ENCODE results near the gene SEMA3A. TPM values are rescaled to one million over a fixed set of nuclear protein-coding genes. Genes with fewer than 3 reads are reported as not detected.
A peak's percentile ranks its signal among the peaks of the same experiment; 100 is the strongest.
"Not testable (repeated sequence)": the region's sequence is repeated elsewhere in the genome, so short reads cannot be mapped to it uniquely, and the experiment has no call there.

The SEMA3A gene
- 69.5 and 134 TPM in 2 replicates for total RNA-seq (ENCODE audit: low replicate concordance)

GRCh38 chr7:84194484-84195271 lies at the start of gene SEMA3A:
Gene SEMA3A (minus strand): TSS chr7:84194789. CDS start chr7:84194586, 203 bp downstream.
- H3K27me3 ChIP-seq, result no peaks in the 10 kb centered on the region
- H3K27ac ChIP-seq, result peak within 1 kb of the TSS; percentile 92
- H3K4me2 ChIP-seq, result peak within 1 kb of the TSS; percentile 84
- H3K36me3 ChIP-seq, result no peaks in the 10 kb centered on the region
- H3K4me1 ChIP-seq, result peaks cover 62% of the 10 kb centered on the region
- H3K79me2 ChIP-seq (ENCODE audit: low read depth), result peaks cover 48% of the 10 kb centered on the region
- H4K20me1 ChIP-seq (ENCODE audit: low read depth), result no peaks in the 10 kb centered on the region
- Mint-ChIP-seq H3K9me3 (no peaks in the 10 kb centered on the region), H3K36me3 (no peaks in the 10 kb centered on the region), H3K27me3 (ENCODE audit: insufficient read depth, low read depth) (peaks cover 6% of the 10 kb centered on the region), H3K27ac (peak within 1 kb of the TSS; percentile 96), H3K4me3 (peak within 1 kb of the TSS; percentile 98), H3K4me1 (peaks cover 43% of the 10 kb centered on the region)
- peaks cover 58% of the 10 kb centered on the region for H3F3A ChIP-seq (ENCODE audit: low read depth)
- H3K9me3 ChIP-seq (ENCODE audit: low read depth), result no peaks in the 10 kb centered on the region
- peak within 1 kb of the TSS; percentile 50 for H2AFZ ChIP-seq (replicated peaks)
- peak; percentile 7 for TF ChIP-seq CTCF (IDR thresholded peaks at IDR 0.05)
- peak; percentile 67 for TF ChIP-seq EZH2phosphoT487 (IDR thresholded peaks at IDR 0.05)
- TF ChIP-seq EZH2 (IDR thresholded peaks at IDR 0.05), result no peak
- DNase-seq (ENCODE audit: low spot score), result peak; percentile 88
- H3K4me3 ChIP-seq, result peak within 1 kb of the TSS; percentile 84
- H3K9ac ChIP-seq, result peak within 1 kb of the TSS; percentile 43

- not testable (repeated sequence) for H3K4me1 ChIP-seq; H3K4me1 Mint-ChIP-seq; H3K9me3 ChIP-seq (ENCODE audit: low read depth); H2AFZ ChIP-seq (replicated peaks); H3K4me3 Mint-ChIP-seq; H3K27ac ChIP-seq; H3K4me3 ChIP-seq; DNase-seq (ENCODE audit: low spot score); H3K27me3 ChIP-seq; H4K20me1 ChIP-seq (ENCODE audit: low read depth); H3K79me2 ChIP-seq (ENCODE audit: low read depth); H3K4me2 ChIP-seq; H3K27ac Mint-ChIP-seq; H3K9ac ChIP-seq; H3F3A ChIP-seq (ENCODE audit: low read depth); H3K36me3 ChIP-seq; H3K36me3 Mint-ChIP-seq; H3K27me3 Mint-ChIP-seq (ENCODE audit: insufficient read depth, low read depth)
- H3K9me3 Mint-ChIP-seq, result peaks cover 44% of the 10 kb centered on the region
These were observed 48.4 kb upstream of the SEMA3A start for GRCh38 chr7:84243037-84243436.

- H3F3A ChIP-seq (ENCODE audit: low read depth), result no peaks in the 10 kb centered on the region
- peaks cover 8% of the 10 kb centered on the region for H3K27me3 Mint-ChIP-seq (ENCODE audit: insufficient read depth, low read depth)
- H3K9me3 Mint-ChIP-seq, result peaks cover 21% of the 10 kb centered on the region
- no peaks in the 10 kb centered on the region for H3K79me2 ChIP-seq (ENCODE audit: low read depth)
- DNase-seq (ENCODE audit: low spot score), result no peak
- no peaks in the 10 kb centered on the region for H3K9me3 ChIP-seq (ENCODE audit: low read depth)
- H3K4me1 Mint-ChIP-seq, result no peaks in the 10 kb centered on the region
- no peak overlapping the region for H3K4me3 Mint-ChIP-seq
- no peak overlapping the region for H2AFZ ChIP-seq (replicated peaks)
- no peaks in the 10 kb centered on the region for H4K20me1 ChIP-seq (ENCODE audit: low read depth)
- H3K4me3 ChIP-seq, result no peak overlapping the region
- no peak overlapping the region for H3K27ac ChIP-seq
- peaks cover 3% of the 10 kb centered on the region for H3K36me3 Mint-ChIP-seq
- no peaks in the 10 kb centered on the region for H3K36me3 ChIP-seq
- TF ChIP-seq CTCF (IDR thresholded peaks at IDR 0.05) (no peak), EZH2 (IDR thresholded peaks at IDR 0.05) (no peak), EZH2phosphoT487 (IDR thresholded peaks at IDR 0.05) (no peak)
- H3K27me3 ChIP-seq, result no peaks in the 10 kb centered on the region
- no peak overlapping the region for H3K27ac Mint-ChIP-seq
- H3K4me2 ChIP-seq, result no peak overlapping the region
- H3K9ac ChIP-seq, result no peak overlapping the region
- no peaks in the 10 kb centered on the region for H3K4me1 ChIP-seq
These were observed 44.0 kb upstream of the SEMA3A start for GRCh38 chr7:84238596-84238995.

- H3K4me1 ChIP-seq, result no peaks in the 10 kb centered on the region
- no peaks in the 10 kb centered on the region for H3K36me3 ChIP-seq
- Mint-ChIP-seq H3K27ac (no peak overlapping the region), H3K36me3 (no peaks in the 10 kb centered on the region), H3K4me1 (no peaks in the 10 kb centered on the region), H3K4me3 (no peak overlapping the region), H3K27me3 (ENCODE audit: insufficient read depth, low read depth) (peaks cover 8% of the 10 kb centered on the region), H3K9me3 (peaks cover 12% of the 10 kb centered on the region)
- no peaks in the 10 kb centered on the region for H3F3A ChIP-seq (ENCODE audit: low read depth)
- no peak for DNase-seq (ENCODE audit: low spot score)
- TF ChIP-seq EZH2 (IDR thresholded peaks at IDR 0.05) (no peak), EZH2phosphoT487 (IDR thresholded peaks at IDR 0.05) (no peak), CTCF (IDR thresholded peaks at IDR 0.05) (no peak)
- H3K27me3 ChIP-seq, result no peaks in the 10 kb centered on the region
- H3K9me3 ChIP-seq (ENCODE audit: low read depth), result no peaks in the 10 kb centered on the region
- no peak overlapping the region for H3K4me3 ChIP-seq
- no peaks in the 10 kb centered on the region for H3K79me2 ChIP-seq (ENCODE audit: low read depth)
- no peaks in the 10 kb centered on the region for H4K20me1 ChIP-seq (ENCODE audit: low read depth)
- H3K9ac ChIP-seq, result no peak overlapping the region
- H3K4me2 ChIP-seq, result no peak overlapping the region
- H2AFZ ChIP-seq (replicated peaks), result no peak overlapping the region
- H3K27ac ChIP-seq, result no peak overlapping the region
These were observed 43.1 kb upstream of the SEMA3A start for GRCh38 chr7:84237533-84238173.
